Ishikawa (cell line): Measurements from ENCODE around the gene PCDHA10.
A peak's percentile ranks its signal among the peaks of the same experiment; 100 is the strongest.

Experiments used
- CEBPB ChIP-seq: IDR thresholded peaks from 2 replicates; pipeline ENCODE4 v1.6.1; 2012
- CREB1 ChIP-seq: IDR thresholded peaks from 2 replicates; pipeline ENCODE4 v1.6.1; 2012; ENCODE audit warnings: low read depth
- EGR1 ChIP-seq: IDR thresholded peaks from 2 replicates; pipeline ENCODE4 v1.6.1; 2012
- EP300 ChIP-seq: IDR thresholded peaks from 2 replicates; pipeline ENCODE4 v1.6.1; 2012; ENCODE audit warnings: borderline replicate concordance
- FOXM1 ChIP-seq: IDR thresholded peaks from 2 replicates; pipeline ENCODE4 v1.6.1; 2012; ENCODE audit warnings: low read depth, borderline replicate concordance
- NFIC ChIP-seq: IDR thresholded peaks from 2 replicates; pipeline ENCODE4 v1.6.1; 2012
- RAD21 ChIP-seq: IDR thresholded peaks from 2 replicates; pipeline ENCODE4 v1.6.1; 2012; ENCODE audit warnings: low read depth
- TAF1 ChIP-seq: IDR thresholded peaks from 2 replicates; pipeline ENCODE4 v1.6.1; 2012; ENCODE audit warnings: low read depth, mild to moderate bottlenecking
- TCF12 ChIP-seq: IDR thresholded peaks from 2 replicates; pipeline ENCODE4 v1.6.1; 2012; ENCODE audit warnings: low read depth
- TEAD4 ChIP-seq: IDR thresholded peaks from 2 replicates; pipeline ENCODE4 v1.6.1; 2012
- YY1 ChIP-seq: IDR thresholded peaks from 2 replicates; pipeline ENCODE4 v1.6.1; 2012; ENCODE audit warnings: low read depth
- ZBTB7A ChIP-seq: IDR thresholded peaks from 2 replicates; pipeline ENCODE4 v1.6.1; 2012; ENCODE audit warnings: low read depth
- TF ChIP-seq, protein P1 (sequence below): IDR thresholded peaks from 2 replicates; pipeline ENCODE4 v1.6.1; 2012
- TF ChIP-seq, protein P2 (sequence below): IDR thresholded peaks from 2 replicates; pipeline ENCODE4 v1.6.1; 2012
- TF ChIP-seq, protein P3 (sequence below): IDR thresholded peaks from 2 replicates; pipeline ENCODE4 v1.6.1; 2012; ENCODE audit warnings: low read depth, mild to moderate bottlenecking

Gene PCDHA10

DNA sequence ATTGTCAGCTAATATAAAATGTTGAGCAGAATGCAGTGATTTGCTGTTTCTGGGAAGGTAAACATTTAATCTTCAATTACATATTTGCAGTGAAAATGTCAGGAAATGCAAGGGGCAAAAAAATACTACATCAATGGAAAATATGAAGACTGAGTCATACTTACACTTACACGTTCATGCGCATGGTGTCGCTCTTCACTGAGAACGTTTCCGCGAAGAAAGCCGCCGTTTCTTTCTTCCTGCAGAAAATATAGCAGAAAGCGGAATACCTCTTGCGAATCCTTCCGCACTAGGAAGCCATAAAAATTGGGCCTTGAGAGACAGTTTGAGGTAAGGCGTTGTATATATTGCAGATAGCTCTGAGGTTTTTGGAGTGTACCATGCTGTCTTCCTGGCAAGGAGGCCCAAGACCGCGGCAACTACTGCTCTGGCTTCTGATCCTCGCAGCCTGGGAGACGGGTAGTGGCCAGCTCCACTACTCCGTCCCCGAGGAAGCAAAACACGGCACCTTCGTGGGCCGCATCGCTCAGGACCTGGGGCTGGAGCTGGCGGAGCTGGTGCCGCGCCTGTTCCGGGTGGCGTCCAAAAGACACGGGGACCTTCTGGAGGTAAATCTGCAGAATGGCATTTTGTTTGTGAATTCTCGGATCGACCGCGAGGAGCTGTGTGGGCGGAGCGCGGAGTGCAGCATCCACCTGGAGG is 26.3 kb downstream of the PCDHA10 start, which contains the start of gene PCDHA13:
PCDHA13 (plus strand) TSS at position 236 of the 702 bp plus-strand sequence; CDS start at position 381, 145 bp downstream.
- TF ChIP-seq TAF1 (no peak), YY1 (no peak), NFIC (no peak), TEAD4 (no peak)
- TF ChIP-seq, protein P1, sequence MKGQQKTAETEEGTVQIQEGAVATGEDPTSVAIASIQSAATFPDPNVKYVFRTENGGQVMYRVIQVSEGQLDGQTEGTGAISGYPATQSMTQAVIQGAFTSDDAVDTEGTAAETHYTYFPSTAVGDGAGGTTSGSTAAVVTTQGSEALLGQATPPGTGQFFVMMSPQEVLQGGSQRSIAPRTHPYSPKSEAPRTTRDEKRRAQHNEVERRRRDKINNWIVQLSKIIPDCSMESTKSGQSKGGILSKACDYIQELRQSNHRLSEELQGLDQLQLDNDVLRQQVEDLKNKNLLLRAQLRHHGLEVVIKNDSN: no peak
- TF ChIP-seq, protein P2, sequence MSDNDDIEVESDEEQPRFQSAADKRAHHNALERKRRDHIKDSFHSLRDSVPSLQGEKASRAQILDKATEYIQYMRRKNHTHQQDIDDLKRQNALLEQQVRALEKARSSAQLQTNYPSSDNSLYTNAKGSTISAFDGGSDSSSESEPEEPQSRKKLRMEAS: no peak

DNA sequence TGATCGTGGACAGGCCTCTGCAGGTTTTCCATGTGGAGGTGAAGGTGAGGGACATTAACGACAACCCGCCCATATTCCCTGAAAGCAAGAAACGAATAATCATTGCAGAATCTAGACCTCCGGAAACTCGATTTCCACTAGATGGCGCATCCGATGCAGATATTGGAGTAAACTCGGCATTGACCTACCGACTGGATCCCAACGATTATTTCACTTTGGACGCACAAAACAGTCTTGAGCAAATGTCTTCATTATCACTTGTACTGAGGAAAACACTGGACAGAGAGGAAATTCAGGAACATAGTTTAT is 26.8 kb downstream of the PCDHA10 start:
- TF ChIP-seq FOXM1 (no peak), RAD21 (peak; percentile 50)

DNA sequence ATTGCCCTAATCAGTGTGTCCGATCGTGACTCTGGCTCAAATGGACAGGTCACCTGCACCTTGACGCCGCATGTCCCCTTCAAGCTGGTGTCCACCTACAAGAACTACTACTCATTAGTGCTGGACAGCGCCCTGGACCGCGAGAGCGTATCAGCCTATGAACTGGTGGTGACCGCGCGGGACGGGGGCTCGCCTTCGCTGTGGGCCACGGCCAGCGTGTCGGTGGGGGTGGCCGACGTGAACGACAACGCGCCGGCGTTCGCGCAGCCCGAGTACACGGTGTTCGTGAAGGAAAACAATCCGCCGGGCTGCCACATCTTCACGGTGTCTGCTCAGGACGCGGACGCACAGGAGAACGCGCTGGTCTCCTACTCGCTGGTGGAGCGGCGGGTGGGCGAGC is 27.7 kb downstream of the PCDHA10 start:
- TF ChIP-seq TCF12 (no peak), EGR1 (no peak), NFIC (no peak)
- TF ChIP-seq, protein P3, sequence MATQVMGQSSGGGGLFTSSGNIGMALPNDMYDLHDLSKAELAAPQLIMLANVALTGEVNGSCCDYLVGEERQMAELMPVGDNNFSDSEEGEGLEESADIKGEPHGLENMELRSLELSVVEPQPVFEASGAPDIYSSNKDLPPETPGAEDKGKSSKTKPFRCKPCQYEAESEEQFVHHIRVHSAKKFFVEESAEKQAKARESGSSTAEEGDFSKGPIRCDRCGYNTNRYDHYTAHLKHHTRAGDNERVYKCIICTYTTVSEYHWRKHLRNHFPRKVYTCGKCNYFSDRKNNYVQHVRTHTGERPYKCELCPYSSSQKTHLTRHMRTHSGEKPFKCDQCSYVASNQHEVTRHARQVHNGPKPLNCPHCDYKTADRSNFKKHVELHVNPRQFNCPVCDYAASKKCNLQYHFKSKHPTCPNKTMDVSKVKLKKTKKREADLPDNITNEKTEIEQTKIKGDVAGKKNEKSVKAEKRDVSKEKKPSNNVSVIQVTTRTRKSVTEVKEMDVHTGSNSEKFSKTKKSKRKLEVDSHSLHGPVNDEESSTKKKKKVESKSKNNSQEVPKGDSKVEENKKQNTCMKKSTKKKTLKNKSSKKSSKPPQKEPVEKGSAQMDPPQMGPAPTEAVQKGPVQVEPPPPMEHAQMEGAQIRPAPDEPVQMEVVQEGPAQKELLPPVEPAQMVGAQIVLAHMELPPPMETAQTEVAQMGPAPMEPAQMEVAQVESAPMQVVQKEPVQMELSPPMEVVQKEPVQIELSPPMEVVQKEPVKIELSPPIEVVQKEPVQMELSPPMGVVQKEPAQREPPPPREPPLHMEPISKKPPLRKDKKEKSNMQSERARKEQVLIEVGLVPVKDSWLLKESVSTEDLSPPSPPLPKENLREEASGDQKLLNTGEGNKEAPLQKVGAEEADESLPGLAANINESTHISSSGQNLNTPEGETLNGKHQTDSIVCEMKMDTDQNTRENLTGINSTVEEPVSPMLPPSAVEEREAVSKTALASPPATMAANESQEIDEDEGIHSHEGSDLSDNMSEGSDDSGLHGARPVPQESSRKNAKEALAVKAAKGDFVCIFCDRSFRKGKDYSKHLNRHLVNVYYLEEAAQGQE: peak; percentile 45; the same call in 1 of the 2 replicates

DNA sequence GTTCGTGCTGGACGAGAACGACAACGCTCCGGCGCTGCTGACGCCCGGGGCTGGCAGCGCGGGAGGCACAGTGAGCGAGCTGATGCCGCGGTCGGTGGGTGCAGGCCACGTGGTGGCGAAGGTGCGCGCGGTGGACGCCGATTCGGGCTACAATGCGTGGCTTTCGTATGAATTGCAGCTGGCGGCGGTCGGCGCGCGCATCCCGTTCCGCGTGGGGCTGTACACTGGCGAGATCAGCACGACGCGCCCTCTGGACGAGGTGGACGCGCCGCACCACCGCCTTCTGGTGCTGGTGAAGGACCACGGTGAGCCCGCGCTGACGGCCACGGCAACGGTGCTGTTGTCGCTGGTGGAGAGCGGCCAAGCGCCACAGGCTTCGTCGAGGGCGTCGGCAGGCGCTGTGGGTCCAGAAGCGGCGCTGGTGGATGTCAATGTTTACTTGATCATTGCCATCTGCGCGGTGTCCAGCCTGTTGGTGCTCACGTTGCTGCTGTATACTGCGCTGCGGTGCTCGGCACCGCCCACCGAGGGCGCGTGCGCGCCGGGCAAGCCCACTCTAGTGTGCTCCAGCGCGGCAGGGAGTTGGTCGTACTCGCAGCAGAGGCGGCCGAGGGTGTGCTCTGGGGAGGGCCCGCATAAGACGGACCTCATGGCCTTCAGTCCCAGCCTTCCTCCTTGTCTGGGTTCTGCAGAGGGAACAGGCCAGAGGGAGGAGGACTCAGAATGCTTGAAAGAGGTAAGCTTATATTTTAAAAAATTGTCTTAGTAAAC is 28.4 kb downstream of the PCDHA10 start:
- TF ChIP-seq TAF1 (no peak), EGR1 (no peak), CEBPB (no peak), NFIC (no peak), EP300 (no peak), RAD21 (no peak), ZBTB7A (no peak), YY1 (no peak), FOXM1 (no peak), TCF12 (no peak), TEAD4 (no peak), CREB1 (no peak)
- TF ChIP-seq, protein P1: no peak
- TF ChIP-seq, protein P2: no peak
- TF ChIP-seq, protein P3: no peak

DNA sequence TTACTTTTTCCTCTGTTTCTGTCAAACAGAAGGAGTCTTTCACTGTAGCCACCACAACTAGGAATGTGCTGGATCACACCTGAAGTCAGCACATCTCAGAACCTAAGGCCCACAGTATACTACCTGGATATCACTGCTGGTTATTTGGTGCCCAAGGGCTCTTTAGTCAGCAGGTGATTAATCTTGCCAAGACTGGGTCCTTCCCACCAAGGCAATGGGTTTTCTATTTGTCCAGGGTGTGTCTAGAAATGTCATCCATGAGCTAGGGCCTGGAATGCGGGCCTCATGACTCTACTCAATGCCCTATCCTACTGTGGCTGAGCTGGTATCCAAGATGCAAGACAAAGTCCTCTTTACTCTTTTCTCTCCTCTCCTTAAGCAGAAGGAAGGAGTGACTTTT is 60.6 kb downstream of the PCDHA10 start:
- TF ChIP-seq EGR1: no peak
- TF ChIP-seq, protein P1: no peak
- no peak for TF ChIP-seq EP300
- no peak for TF ChIP-seq YY1
- no peak for TF ChIP-seq CREB1
- no peak for TF ChIP-seq ZBTB7A
- TF ChIP-seq CEBPB: no peak
- no peak for TF ChIP-seq TCF12
- no peak for TF ChIP-seq NFIC
- no peak for TF ChIP-seq RAD21
- no peak for TF ChIP-seq TEAD4
- TF ChIP-seq, protein P2: no peak
